Upper lobe of left lung (tissue), 6 donors: ENCODE measurements around the gene ITSN1. TPM values are rescaled to one million over a fixed set of nuclear protein-coding genes. Genes with fewer than 3 reads are reported as not detected.
"Not testable (repeated sequence)": the region's sequence is repeated elsewhere in the genome, so short reads cannot be mapped to it uniquely, and the experiment has no call there.

ENCODE experiments used
- ATAC-seq, 2 donors: fragments of 200-7000 bp; cut with Tn5 transposase; one replicate each; pipeline ENCODE4 v1.9.1; 2022; ENCODE audit warnings: mild to moderate bottlenecking in 2 of 2, moderate library complexity in 2 of 2; ENCODE audit not compliant: low FRiP score in 2 of 2
- DNase-seq, 2 donors: peaks; one replicate each; pipeline ENCODE4 v3.0.0-alpha.2; 2019 to 2020
- H3K27ac ChIP-seq, 4 donors: fragments of 200-600 bp; sonication (generic); one replicate each; pipeline ENCODE4 v1.5.1; 2016 to 2019
- H3K27me3 ChIP-seq, 4 donors: fragments of 200-600 bp; sonication (generic); one replicate each; pipeline ENCODE4 v1.5.1; 2017 to 2019
- H3K36me3 ChIP-seq, 4 donors: fragments of 200-600 bp; sonication (generic); one replicate each; pipeline ENCODE4 v1.5.1; 2016 to 2019
- H3K4me1 ChIP-seq, 4 donors: fragments of 200-600 bp; sonication (generic); one replicate each; pipeline ENCODE4 v1.5.1; 2018 to 2019
- H3K4me3 ChIP-seq, 4 donors: fragments of 200-600 bp; sonication (generic); one replicate each; pipeline ENCODE4 v1.5.1; 2017 to 2019; ENCODE audit warnings: mild to moderate bottlenecking in 2 of 4, moderate library complexity in 1 of 4
- H3K9me3 ChIP-seq, 4 donors: fragments of 200-600 bp; sonication (generic); one replicate each; pipeline ENCODE4 v1.5.1; 2018 to 2019
- CTCF ChIP-seq, 6 experiments: fragments of 450-650 bp in 4 of 6; fragments of 200-600 bp in 2 of 6; sonication (generic) in 2 of 6; IDR thresholded peaks; one replicate each; pipeline ENCODE4 v1.5.1; 2016 to 2019; ENCODE audit warnings: antibody characterized with exemption in 6 of 6
- EP300 ChIP-seq, 4 donors: sonication (generic); formaldehyde crosslinking; IDR thresholded peaks; one replicate each; pipeline ENCODE4 v1.5.1; 2017; ENCODE audit warnings: antibody characterized with exemption in 4 of 4, control low read depth in 2 of 4
- POLR2A ChIP-seq, 4 donors: fragments of 450-650 bp; IDR thresholded peaks; one replicate each; pipeline ENCODE4 v1.5.1; 2016 to 2017; ENCODE audit warnings: antibody characterized with exemption in 4 of 4, mild to moderate bottlenecking in 2 of 4
- POLR2AphosphoS5 ChIP-seq, 2 donors: sonication (generic); formaldehyde crosslinking; IDR thresholded peaks; one replicate each; pipeline ENCODE4 v1.5.1; 2017; ENCODE audit warnings: antibody characterized with exemption in 2 of 2
- WGBS, 2 donors: methylation state at CpG; one replicate each; pipeline ENCODE4 v1.1.5; 2017 to 2018; 5-methylcytosine and 5-hydroxymethylcytosine counted together
- total RNA-seq, 6 donors: library from RNA; depleted of rRNA in 4 of 6; stranded (reverse); fragments of >200 nt in 4 of 6; gene quantifications; one replicate each; pipeline versions ENCODE4 v1.1.0 to v1.2.1, GENCODE V29; 2016 to 2021
- donor health status: DM: no; HTN: no; CAD: no; lungs with moderate emphysema.
- donor health status: DM: no; HTN: yes; CAD: no; lungs with severe emphysema.

Gene ITSN1
- total RNA-seq, 6 donors from 2014 or later = 19.3 to 103 (median 38.7) TPM

GRCh38 chr21:33864150-33864549 is 221.8 kb downstream of the ITSN1 start:
- no peak overlapping the region for H3K27ac ChIP-seq
- H3K4me3 ChIP-seq = no peak overlapping the region
- TF ChIP-seq POLR2A (IDR thresholded peaks at IDR 0.05) = no peak
- TF ChIP-seq POLR2AphosphoS5 (IDR thresholded peaks at IDR 0.05) = no peak
- no peak for TF ChIP-seq EP300 (IDR thresholded peaks at IDR 0.05)
- no peak for TF ChIP-seq CTCF (IDR thresholded peaks at IDR 0.05)
- WGBS, 2 donors = 88 to 89% methylated on average over 1 of the region's 1 CpG
- no peaks in the 10 kb centered on the region for H3K4me1 ChIP-seq
- no peaks in the 10 kb centered on the region for H3K36me3 ChIP-seq
- no peak for ATAC-seq
- DNase-seq = no peak
- no peaks in the 10 kb centered on the region for H3K27me3 ChIP-seq
- H3K9me3 ChIP-seq = no peaks in the 10 kb centered on the region

GRCh38 chr21:33865176-33865575 is 222.9 kb downstream of the ITSN1 start:
- Histone ChIP-seq H3K4me1 (no peaks in the 10 kb centered on the region), H3K27me3 (no peaks in the 10 kb centered on the region), H3K9me3 (no peaks in the 10 kb centered on the region), H3K27ac (no peak overlapping the region), H3K4me3 (no peak overlapping the region), H3K36me3 (no peaks in the 10 kb centered on the region)
- no peak for TF ChIP-seq EP300 (IDR thresholded peaks at IDR 0.05)
- ATAC-seq = no peak
- no peak for DNase-seq
- WGBS, 2 donors = 87 to 89% methylated on average over 9 of the region's 9 CpGs

- no peaks in the 10 kb centered on the region for H3K4me1 ChIP-seq
- WGBS, 2 donors = 91% methylated on average over 2 to 7 of the region's 8 CpGs
Observed at GRCh38 chr21:33865996-33866575, 223.8 kb downstream of the ITSN1 start.

GRCh38 chr21:33866826-33867225 is 224.5 kb downstream of the ITSN1 start:
- Histone ChIP-seq H3K4me3 (no peak overlapping the region), H3K36me3 (no peaks in the 10 kb centered on the region), H3K27me3 (no peaks in the 10 kb centered on the region), H3K4me1 (no peaks in the 10 kb centered on the region), H3K27ac (no peak overlapping the region), H3K9me3 (no peaks in the 10 kb centered on the region)
- DNase-seq (no peak), ATAC-seq (peak in 1 of 2 donors; percentile 92)
- 83 to 91% methylated on average over 2 of the region's 2 CpGs for WGBS, 2 donors
- TF ChIP-seq POLR2A (IDR thresholded peaks at IDR 0.05) = no peak
- no peak for TF ChIP-seq POLR2AphosphoS5 (IDR thresholded peaks at IDR 0.05)
- TF ChIP-seq EP300 (IDR thresholded peaks at IDR 0.05) = no peak
- TF ChIP-seq CTCF (IDR thresholded peaks at IDR 0.05) = no peak

More at GRCh38 chr21:33865996-33866575, 223.8 kb downstream of the ITSN1 start:
- no peaks in the 10 kb centered on the region for H3K36me3 ChIP-seq
- H3K27me3 ChIP-seq = no peaks in the 10 kb centered on the region
- ATAC-seq (peak in 1 of 2 donors; percentile 71), DNase-seq (no peak)
- no peak overlapping the region for H3K27ac ChIP-seq
- H3K9me3 ChIP-seq = no peaks in the 10 kb centered on the region
- TF ChIP-seq POLR2A (IDR thresholded peaks at IDR 0.05) (no peak), EP300 (IDR thresholded peaks at IDR 0.05) (no peak), POLR2AphosphoS5 (IDR thresholded peaks at IDR 0.05) (no peak), CTCF (IDR thresholded peaks at IDR 0.05) (no peak)
- no peak overlapping the region for H3K4me3 ChIP-seq

- H3K27ac ChIP-seq, DNase-seq, H3K36me3 ChIP-seq, ATAC-seq, H3K4me3 ChIP-seq, H3K4me1 ChIP-seq, H3K9me3 ChIP-seq, H3K27me3 ChIP-seq: not testable (repeated sequence)
- 71 to 78% methylated on average over 12 of the region's 13 CpGs for WGBS, 2 donors
Observed at GRCh38 chr21:33867868-33868267, 225.6 kb downstream of the ITSN1 start.

GRCh38 chr21:33869873-33870272 is 227.6 kb downstream of the ITSN1 start:
- no peak overlapping the region for H3K27ac ChIP-seq
- no peaks in the 10 kb centered on the region for H3K36me3 ChIP-seq
- H3K27me3 ChIP-seq = no peaks in the 10 kb centered on the region
- ATAC-seq = no peak
- TF ChIP-seq CTCF (IDR thresholded peaks at IDR 0.05) (no peak), POLR2AphosphoS5 (IDR thresholded peaks at IDR 0.05) (no peak), POLR2A (IDR thresholded peaks at IDR 0.05) (no peak)
- no peak for DNase-seq
- no peak overlapping the region for H3K4me3 ChIP-seq
- no peaks in the 10 kb centered on the region for H3K9me3 ChIP-seq
- no peaks in the 10 kb centered on the region for H3K4me1 ChIP-seq
